H1 (cell line): ENCODE results near the gene TYRO3. TPM values are rescaled to one million over a fixed set of nuclear protein-coding genes. Genes with fewer than 3 reads are reported as not detected.

ENCODE experiments used
- POU5F1 ChIP-seq: IDR thresholded peaks from 2 replicates; pipeline ENCODE4 v1.6.1; 2011; ENCODE audit warnings: low read depth, mild to moderate bottlenecking, low read length, moderate library complexity
- SIX5 ChIP-seq: IDR thresholded peaks from 2 replicates; pipeline ENCODE4 v1.6.1; 2011; ENCODE audit warnings: mild to moderate bottlenecking, low read depth, low read length
- polyA plus RNA-seq, 7 experiments: library from polyadenylated mRNA; depleted of rRNA in 3 of 7; stranded (reverse) in 5 of 7; unstranded in 2 of 7; fragments of >200 nt in 5 of 7; fragments of 200-250 nt in 2 of 7; gene quantifications; 1 replicate in 5 of 7; 2 replicates in 1 of 7; 4 replicates in 1 of 7; pipeline versions ENCODE4 v1.2.1 to v1.2.3, GENCODE V29; 2011 to 2013; ENCODE audit warnings: missing spikeins in 2 of 7, mixed read lengths in 2 of 7
- total RNA-seq: library from RNA; stranded (reverse); fragmentation: NEBNext Ultra II Directional; extraction: Animal tissue kit (Norgen Biotek cat#: 25700); gene quantifications from 2 replicates; pipeline ENCODE4 v1.2.1, GENCODE V29; 2021
- TF ChIP-seq, protein P1 (sequence below): IDR thresholded peaks from 2 replicates; pipeline ENCODE4 v1.6.1; 2011; ENCODE audit warnings: low read depth, mild to moderate bottlenecking, low read length; ENCODE audit not compliant: insufficient read depth

Gene TYRO3
- total and polyA plus RNA-seq, 2 of the 8 experiments (the other 6 are each of a cell fraction or from before 2014, with no cell fraction given), result 82.7 to 98.8 TPM

GRCh38 chr15:41513506-41514227 is 45.3 kb upstream of the TYRO3 start, which contains the start of gene LTK (continued):
- TF ChIP-seq POU5F1 (no peak), SIX5 (no peak)
- TF ChIP-seq, protein P1, sequence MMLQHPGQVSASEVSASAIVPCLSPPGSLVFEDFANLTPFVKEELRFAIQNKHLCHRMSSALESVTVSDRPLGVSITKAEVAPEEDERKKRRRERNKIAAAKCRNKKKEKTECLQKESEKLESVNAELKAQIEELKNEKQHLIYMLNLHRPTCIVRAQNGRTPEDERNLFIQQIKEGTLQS, result no peak
